Suppressor macrophage treated with lipopolysaccharide for 4 hours (primary cell): Measurements from ENCODE around the gene ZSCAN16.
"Not testable (repeated sequence)": the region's sequence is repeated elsewhere in the genome, so short reads cannot be mapped to it uniquely, and the experiment has no call there.

Source experiments
- DNase-seq: peaks from one replicate; pipeline ENCODE4 v3.0.0-alpha.2; 2020

The ZSCAN16 gene

GRCh38 chr6:28124350-28124970 is at the start of gene ZSCAN16:
Gene ZSCAN16, plus strand, starts transcription at chr6:28124609. Its CDS starts 835 bp downstream, at chr6:28125444.
- DNase-seq, result peak; percentile 87

- no peak for DNase-seq
Observed at GRCh38 chr6:28078050-28078449, 46.4 kb upstream of the ZSCAN16 start.

DNA sequence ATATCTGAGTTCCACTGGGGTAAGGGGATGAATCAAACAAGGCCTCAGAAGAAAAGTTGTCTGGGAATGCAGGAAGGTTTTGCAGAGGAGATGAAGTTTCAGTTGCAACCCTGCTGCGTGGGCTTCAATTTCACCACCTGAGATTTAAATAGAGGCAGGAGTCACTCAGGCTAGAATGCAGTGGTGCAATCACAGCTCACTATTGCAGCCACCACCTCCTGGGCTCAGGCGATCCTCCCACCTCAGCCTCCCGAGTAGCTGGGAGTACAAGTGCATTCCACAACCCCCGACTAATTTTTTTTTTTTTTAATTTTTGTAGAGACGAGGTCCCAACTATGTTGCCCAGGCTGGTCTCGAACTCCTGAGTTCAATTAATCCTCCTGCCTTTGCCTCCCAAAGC is 45.6 kb upstream of the ZSCAN16 start:
- DNase-seq, result no peak

DNA sequence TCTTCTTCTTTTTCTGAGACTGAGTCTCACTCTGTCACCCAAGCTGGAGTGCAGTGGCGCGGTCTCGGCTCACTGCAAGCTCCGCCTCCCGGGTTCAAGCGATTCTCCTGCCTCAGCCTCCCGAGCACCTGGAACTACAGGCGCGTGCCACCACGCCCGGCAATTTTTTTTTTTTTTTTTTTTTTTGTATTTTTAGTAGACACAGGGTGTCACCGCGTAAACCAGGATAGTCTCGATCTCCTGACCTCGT is 44.1 kb upstream of the ZSCAN16 start, which contains the start of gene ZNF165:
ZNF165 (plus strand) TSS at position 188 of the 250 bp plus-strand sequence. CDS start 4,913 bp downstream, outside the sequence.
- DNase-seq, result not testable (repeated sequence)

DNA sequence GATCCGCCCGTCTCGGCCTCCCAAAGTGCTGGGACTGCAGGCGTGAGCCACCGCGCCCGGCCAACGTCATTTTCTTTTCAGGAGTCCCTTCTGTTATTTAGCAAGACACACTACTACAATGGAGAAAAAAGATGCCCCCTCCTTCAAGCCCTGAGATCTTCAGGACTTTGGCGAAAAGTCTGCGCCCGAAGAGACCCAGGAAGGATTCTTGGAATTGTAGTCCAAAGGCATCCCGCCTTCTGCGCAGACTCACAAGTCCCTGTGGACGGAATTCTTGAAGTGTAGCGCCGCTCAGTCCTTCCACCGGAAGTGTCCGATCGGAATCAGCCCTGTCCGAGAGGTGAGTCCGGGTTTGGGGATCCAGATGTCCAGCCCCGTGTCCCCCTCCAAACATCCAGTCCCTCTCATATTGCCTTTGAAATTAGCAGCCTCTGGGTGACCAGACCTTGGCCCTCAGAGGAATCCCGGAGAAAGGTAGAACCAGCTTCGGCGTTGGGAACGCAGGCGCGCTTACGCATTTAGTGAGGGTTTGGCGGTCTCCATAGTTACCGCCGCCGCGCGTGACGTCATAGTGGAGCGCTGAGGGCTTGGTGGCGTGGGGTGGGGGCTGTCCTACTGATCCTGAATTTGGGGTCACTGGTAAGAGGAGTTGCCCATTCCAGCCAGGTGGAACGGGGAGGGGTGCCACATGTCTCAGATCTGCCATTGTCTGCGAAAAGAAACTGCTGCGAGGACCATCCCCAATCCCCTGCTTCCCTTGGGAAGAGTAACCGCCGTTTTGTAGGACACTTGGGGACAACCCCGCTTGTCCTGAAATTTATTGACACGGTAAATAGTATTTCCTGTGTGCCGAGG is 43.6 kb upstream of the ZSCAN16 start:
- DNase-seq, result peak; percentile 96

GRCh38 chr6:28081486-28081751 is 43.0 kb upstream of the ZSCAN16 start:
- no peak for DNase-seq

GRCh38 chr6:28082939-28083338 is 41.5 kb upstream of the ZSCAN16 start:
- no peak for DNase-seq

DNA sequence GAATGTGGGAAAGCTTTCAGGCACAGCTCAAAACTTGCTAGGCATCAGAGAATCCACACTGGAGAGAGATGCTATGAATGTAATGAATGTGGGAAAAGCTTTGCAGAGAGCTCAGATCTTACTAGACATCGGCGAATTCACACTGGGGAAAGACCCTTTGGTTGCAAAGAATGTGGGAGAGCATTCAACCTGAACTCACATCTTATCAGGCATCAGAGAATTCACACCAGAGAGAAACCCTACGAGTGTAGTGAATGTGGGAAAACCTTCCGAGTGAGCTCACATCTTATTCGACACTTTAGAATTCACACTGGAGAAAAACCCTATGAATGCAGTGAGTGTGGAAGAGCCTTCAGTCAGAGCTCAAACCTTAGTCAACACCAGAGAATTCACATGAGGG is 35.4 kb upstream of the ZSCAN16 start:
- no peak for DNase-seq

- no peak for DNase-seq
Observed at GRCh38 chr6:28090917-28091586, 33.4 kb upstream of the ZSCAN16 start.

DNA sequence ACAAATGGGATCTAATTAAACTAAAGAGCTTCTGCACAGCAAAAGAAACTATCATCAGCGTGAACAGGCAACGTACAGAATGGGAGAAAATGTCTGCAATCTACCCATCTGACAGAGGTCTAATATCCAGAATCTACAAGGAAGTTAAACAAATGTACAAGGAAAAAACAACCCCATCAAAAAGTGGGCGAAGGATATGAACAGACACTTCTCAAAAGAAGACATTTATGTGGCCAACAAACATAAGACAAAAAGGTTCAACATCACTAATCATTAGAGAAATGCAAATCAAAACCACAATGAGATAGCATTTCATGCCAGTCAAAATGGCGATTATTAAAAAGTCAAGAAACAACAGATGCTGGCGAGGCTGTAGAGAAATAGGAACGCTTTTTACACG is 22.2 kb upstream of the ZSCAN16 start:
- not testable (repeated sequence) for DNase-seq

- DNase-seq, result not testable (repeated sequence)
Observed at GRCh38 chr6:28102699-28103098, 21.7 kb upstream of the ZSCAN16 start.

GRCh38 chr6:28104392-28105244 is 19.8 kb upstream of the ZSCAN16 start:
- peak; percentile 74 for DNase-seq

DNA sequence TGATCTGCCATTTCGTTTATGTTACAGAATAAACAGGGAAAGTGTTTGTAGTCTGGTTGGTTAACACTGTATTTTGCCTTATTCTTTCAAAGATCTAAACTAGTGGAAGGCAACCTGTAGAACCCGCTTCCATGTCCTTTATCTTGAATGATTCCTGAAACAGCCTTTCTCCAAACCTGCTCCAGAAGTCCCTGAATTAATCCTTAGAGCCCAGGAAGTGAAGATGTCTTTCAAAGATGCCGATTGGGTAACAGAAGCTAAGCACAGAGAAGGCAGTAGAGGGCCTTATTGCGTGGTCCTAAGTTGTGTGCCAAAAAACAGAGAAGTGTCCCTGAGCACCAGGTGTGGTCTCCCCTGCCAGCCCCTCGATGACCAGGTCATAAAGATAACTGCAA is 19.2 kb upstream of the ZSCAN16 start:
- DNase-seq, result no peak

DNA sequence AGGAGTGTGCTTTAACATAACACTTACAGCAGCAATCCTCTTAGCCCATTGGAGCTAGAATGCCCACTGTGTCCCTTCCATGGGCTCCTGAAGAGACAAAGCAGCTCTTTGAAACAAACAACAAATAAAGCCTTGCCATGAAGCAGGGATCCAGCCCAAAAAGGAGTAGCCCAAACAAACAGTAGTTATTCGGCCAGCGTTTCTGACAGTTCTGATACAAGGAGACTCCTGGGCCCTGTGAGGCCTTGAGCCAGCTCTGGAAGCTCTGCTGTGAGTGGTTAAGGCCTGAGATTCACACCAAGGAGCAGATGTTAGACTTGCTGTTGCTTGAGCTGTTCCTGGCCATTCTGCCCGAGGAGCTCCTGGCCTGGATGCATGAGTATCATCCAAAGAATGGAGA is 16.9 kb upstream of the ZSCAN16 start:
- DNase-seq, result no peak

- DNase-seq, result no peak
Observed at GRCh38 chr6:28111964-28112363, 12.4 kb upstream of the ZSCAN16 start.

GRCh38 chr6:28115799-28116198 is 8.6 kb upstream of the ZSCAN16 start:
- DNase-seq, result no peak

- no peak for DNase-seq
Observed at GRCh38 chr6:28117386-28118050, 6.9 kb upstream of the ZSCAN16 start.

DNA sequence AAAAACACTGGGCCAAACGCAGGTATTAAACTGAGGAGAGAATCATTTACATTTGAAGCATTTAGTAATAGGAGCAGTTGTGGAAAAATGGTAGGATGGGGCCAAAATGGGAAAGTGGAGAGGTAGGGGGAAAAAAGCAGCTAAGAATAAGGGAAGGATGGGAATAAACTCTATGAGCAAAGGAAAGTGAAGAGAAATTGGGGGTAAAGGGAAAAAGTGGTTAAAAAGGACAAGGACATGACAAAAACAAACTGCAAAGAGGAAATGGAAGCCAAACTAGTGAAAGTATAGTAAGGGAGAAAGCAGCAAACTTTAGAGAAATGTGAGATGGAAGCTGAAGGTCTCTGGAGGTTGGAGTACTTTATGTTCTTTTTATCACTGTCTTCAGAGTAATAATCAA is 6.2 kb upstream of the ZSCAN16 start:
- no peak for DNase-seq

DNA sequence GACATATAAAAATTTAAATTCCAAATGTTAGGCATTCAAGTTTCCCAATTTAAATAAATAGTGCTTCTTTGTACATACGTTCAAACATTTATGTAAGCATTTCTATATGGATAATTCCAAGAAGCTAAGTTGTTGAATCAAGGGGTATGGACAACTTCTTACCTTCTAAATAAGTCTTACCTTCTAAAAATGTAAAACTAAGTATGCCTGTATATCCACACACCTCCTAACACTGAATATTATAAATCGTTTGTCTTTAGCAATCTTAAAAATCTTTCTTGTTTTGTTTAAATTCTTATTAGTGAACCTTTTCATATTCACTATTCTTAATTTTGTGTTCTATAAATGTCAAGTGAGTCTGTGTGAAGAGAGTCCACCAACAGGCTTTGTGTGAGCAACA is 2.5 kb upstream of the ZSCAN16 start:
- DNase-seq, result no peak

DNA sequence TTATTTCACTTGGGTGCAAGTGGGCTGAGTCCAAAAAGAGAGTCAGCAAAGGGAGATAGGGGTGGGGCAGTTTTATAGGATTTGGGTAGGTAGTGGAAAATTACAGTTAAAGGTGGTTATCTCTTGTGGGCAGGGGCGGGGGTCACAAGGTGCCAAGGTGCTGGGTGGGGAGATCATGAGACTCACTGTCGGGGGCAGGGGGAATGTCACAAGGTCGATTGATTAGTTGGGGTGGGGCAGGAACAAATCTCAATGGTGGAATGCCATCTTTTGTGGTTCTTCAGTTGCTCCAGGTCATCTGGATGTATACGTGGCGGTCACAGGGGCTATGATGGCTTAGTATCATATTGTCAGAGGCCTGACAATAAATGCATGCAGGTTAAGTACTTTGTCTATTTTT is 2.1 kb upstream of the ZSCAN16 start:
- DNase-seq, result not testable (repeated sequence)

DNA sequence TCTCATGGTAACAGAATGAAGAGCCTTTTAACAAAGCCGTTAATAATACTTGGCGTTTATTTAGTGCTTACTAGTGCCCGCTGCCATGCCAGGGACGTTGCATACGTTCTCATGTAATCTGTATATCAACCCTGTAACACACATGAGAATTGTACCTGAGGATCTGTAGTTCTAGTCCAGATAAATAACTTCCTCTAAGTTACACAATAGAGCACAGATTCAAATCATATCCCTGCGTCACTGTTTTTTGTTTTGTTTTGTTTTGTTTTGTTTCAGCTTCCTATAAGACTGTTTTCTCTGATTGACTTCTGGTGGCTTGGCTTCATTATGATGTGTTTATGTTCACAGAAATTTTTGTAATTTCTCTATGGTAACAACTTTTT is 553 bp downstream of the ZSCAN16 start:
- DNase-seq, result peak; percentile 53

DNA sequence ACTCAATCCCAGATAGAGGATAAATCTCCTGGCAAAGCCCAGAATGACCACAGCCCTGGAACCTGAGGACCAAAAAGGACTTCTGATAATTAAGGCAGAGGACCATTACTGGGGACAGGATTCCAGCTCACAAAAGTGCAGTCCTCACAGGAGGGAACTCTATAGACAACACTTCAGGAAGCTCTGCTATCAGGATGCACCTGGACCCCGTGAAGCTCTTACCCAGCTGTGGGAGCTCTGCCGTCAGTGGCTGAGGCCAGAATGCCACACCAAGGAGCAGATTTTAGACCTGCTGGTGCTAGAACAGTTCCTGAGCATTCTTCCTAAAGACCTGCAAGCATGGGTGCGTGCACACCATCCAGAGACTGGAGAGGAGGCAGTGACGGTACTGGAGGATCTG is 992 bp downstream of the ZSCAN16 start:
- no peak for DNase-seq

DNA sequence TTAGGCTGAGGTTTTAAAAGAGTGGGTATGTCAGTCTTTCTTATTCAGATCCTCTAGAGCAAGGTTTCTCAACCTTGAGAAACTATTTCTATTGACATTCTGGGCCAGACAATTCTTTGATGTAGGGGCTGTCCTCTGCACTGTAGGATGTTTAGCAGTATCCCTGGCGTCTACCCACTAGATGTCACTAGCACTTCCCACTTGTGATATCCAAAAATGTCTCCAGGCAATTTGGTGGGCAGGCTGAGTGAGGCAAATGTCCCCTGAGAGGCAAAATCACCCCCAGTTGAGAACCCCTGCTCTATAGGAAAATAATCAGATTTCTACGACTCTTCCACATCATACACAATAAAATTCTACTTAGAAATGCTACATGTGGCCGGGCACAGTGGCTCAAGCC is 9.6 kb downstream of the ZSCAN16 start:
- peak; percentile 47 for DNase-seq
